Endodermal cell (in vitro differentiated cells): ENCODE measurements around the gene MRO. TPM values are rescaled to one million over a fixed set of nuclear protein-coding genes. Genes with fewer than 3 reads are reported as not detected.

ENCODE experiments used
- DNase-seq: peaks from one replicate; pipeline ENCODE4 v3.0.0-alpha.2; 2017
- H3K27ac ChIP-seq: 2 replicates; pipeline ENCODE4 v1.5.1; 2013; ENCODE audit warnings: mild to moderate bottlenecking, low read depth, low read length, moderate library complexity
- H3K27me3 ChIP-seq: 2 replicates; pipeline ENCODE4 v1.6.1; 2013; ENCODE audit warnings: mild to moderate bottlenecking, low read length, moderate library complexity; ENCODE audit not compliant: insufficient read depth, control insufficient read depth, poor library complexity, severe bottlenecking
- H3K36me3 ChIP-seq: 2 replicates; pipeline ENCODE4 v1.7.0; 2013; ENCODE audit warnings: mild to moderate bottlenecking, low read length, moderate library complexity; ENCODE audit not compliant: control insufficient read depth, insufficient read depth
- H3K4me1 ChIP-seq: one replicate; pipeline ENCODE4 v1.7.0; 2013; ENCODE audit warnings: low read length; ENCODE audit not compliant: control insufficient read depth, insufficient read depth
- H3K4me3 ChIP-seq: 2 replicates; pipeline ENCODE4 v1.5.1; 2013; ENCODE audit warnings: mild to moderate bottlenecking, low read length, moderate library complexity
- H3K9ac ChIP-seq: 2 replicates; pipeline ENCODE4 v1.6.1; 2013; ENCODE audit warnings: mild to moderate bottlenecking, low read length, moderate library complexity; ENCODE audit not compliant: poor library complexity, severe bottlenecking; ENCODE audit errors: extremely low read depth
- H3K9me3 ChIP-seq: 2 replicates; pipeline ENCODE4 v1.6.1; 2013; ENCODE audit warnings: mild to moderate bottlenecking, low read length, moderate library complexity; ENCODE audit not compliant: control insufficient read depth
- H3K27ac Mint-ChIP-seq: 2 replicates; pipeline ENCODE4 v1.8.0; 2020; ENCODE audit warnings: mixed read lengths
- H3K27me3 Mint-ChIP-seq: 2 replicates; pipeline ENCODE4 v1.8.0; 2021; ENCODE audit warnings: mild to moderate bottlenecking, mixed read lengths; ENCODE audit not compliant: insufficient read depth
- H3K36me3 Mint-ChIP-seq: 2 replicates; pipeline ENCODE4 v1.8.0; 2020; ENCODE audit warnings: low read depth, mixed read lengths
- H3K4me1 Mint-ChIP-seq: 2 replicates; pipeline ENCODE4 v1.8.0; 2020; ENCODE audit warnings: mixed read lengths
- H3K4me3 Mint-ChIP-seq: 2 replicates; pipeline ENCODE4 v1.8.0; 2020; ENCODE audit warnings: mild to moderate bottlenecking, moderate library complexity, mixed read lengths
- H3K9me3 Mint-ChIP-seq: 2 replicates; pipeline ENCODE4 v1.8.0; 2020; ENCODE audit warnings: mild to moderate bottlenecking, mixed read lengths
- WGBS, 2 experiments: methylation state at CpG; one replicate each; pipeline versions ENCODE4 v1.1.5 to v1.1.7; 2013; ENCODE audit warnings: missing lambda C conversion rate in 2 of 2, mixed read lengths in 1 of 2; ENCODE audit not compliant: insufficient coverage in 1 of 2, insufficient read length in 1 of 2; 5-methylcytosine and 5-hydroxymethylcytosine counted together
- total RNA-seq, 2 donors: library from RNA; stranded (reverse); fragmentation: NEBNext Ultra II Directional in 1 of 2; extraction: Animal tissue kit (Norgen Biotek cat#: 25700) in 1 of 2; gene quantifications; 2 replicates in 1 of 2; 3 replicates in 1 of 2; pipeline ENCODE4 v1.2.1, GENCODE V29; 2021
- TF ChIP-seq, protein P1 (sequence below): fragments of 200-600 bp; sonication (generic); conservative IDR thresholded peaks from 2 replicates; pipeline ENCODE4 v1.5.0; 2021; ENCODE audit warnings: antibody characterized with exemption, mild to moderate bottlenecking

Gene MRO
- total RNA-seq, 2 donors from 2014 or later: 0.35 to 0.55 TPM

DNA sequence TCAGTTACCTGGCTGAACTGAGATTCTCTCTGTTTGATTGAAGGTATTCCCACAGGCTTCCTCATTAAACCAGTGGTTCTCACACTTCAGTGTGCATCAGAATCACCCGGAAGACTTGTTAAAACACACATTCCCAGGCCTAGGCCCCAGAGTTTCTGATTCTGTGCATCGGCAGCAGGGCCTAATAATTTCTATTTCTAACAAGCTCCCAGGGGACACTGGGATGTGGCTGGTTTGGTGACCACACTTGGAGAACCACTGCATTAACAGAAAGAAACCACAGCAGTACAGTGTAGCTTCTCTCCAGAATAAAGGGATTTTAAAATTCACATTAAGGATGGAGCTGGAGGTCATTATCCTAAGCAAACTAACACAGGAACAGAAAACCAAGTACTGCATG is 6.5 kb downstream of the MRO start:
- Mint-ChIP-seq H3K4me3 (no peak overlapping the region), H3K9me3 (peaks cover 9% of the 10 kb centered on the region), H3K36me3 (no peaks in the 10 kb centered on the region), H3K27me3 (no peaks in the 10 kb centered on the region), H3K27ac (no peak overlapping the region), H3K4me1 (peaks cover 9% of the 10 kb centered on the region)
- WGBS, 2 experiments: 99 to 100% methylated on average over 1 to 2 of the region's 2 CpGs
- TF ChIP-seq, protein P1, sequence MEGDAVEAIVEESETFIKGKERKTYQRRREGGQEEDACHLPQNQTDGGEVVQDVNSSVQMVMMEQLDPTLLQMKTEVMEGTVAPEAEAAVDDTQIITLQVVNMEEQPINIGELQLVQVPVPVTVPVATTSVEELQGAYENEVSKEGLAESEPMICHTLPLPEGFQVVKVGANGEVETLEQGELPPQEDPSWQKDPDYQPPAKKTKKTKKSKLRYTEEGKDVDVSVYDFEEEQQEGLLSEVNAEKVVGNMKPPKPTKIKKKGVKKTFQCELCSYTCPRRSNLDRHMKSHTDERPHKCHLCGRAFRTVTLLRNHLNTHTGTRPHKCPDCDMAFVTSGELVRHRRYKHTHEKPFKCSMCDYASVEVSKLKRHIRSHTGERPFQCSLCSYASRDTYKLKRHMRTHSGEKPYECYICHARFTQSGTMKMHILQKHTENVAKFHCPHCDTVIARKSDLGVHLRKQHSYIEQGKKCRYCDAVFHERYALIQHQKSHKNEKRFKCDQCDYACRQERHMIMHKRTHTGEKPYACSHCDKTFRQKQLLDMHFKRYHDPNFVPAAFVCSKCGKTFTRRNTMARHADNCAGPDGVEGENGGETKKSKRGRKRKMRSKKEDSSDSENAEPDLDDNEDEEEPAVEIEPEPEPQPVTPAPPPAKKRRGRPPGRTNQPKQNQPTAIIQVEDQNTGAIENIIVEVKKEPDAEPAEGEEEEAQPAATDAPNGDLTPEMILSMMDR: no peak
- Histone ChIP-seq H3K27me3 (no peaks in the 10 kb centered on the region), H3K36me3 (no peaks in the 10 kb centered on the region), H3K4me1 (no peaks in the 10 kb centered on the region), H3K4me3 (no peak overlapping the region), H3K9me3 (no peaks in the 10 kb centered on the region), H3K27ac (no peak overlapping the region), H3K9ac (no peak overlapping the region)
- no peak for DNase-seq

DNA sequence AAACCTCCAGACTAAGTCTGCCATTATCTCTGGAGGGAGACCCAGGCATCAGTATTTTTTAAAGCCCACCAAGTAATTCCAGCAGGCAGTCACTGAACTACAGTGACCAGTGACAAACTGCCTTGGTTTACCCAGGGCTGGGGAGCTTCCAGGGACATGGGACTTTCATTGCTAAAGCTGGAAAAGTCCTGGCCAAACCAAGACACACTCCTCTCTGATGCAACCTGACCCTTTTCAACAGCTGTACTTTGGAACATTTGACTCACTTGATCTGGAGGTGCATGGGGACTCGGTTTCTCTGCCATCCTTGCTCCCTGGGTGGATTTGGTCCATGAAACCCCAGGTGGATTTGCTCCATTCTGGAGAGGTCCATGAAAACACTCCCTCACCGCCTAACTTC is 7.0 kb downstream of the MRO start:
- Mint-ChIP-seq H3K4me1 (peaks cover 6% of the 10 kb centered on the region), H3K27me3 (no peaks in the 10 kb centered on the region), H3K4me3 (no peak overlapping the region), H3K9me3 (peaks cover 9% of the 10 kb centered on the region), H3K27ac (no peak overlapping the region), H3K36me3 (no peaks in the 10 kb centered on the region)
- TF ChIP-seq, protein P1: no peak
- Histone ChIP-seq H3K4me3 (no peak overlapping the region), H3K27me3 (no peaks in the 10 kb centered on the region), H3K4me1 (no peaks in the 10 kb centered on the region), H3K9ac (no peak overlapping the region), H3K36me3 (no peaks in the 10 kb centered on the region), H3K27ac (no peak overlapping the region), H3K9me3 (no peaks in the 10 kb centered on the region)
- WGBS, 2 experiments: 90% methylated on average over 2 of the region's 2 CpGs; no CpG with 5 or more reads in 1 of the 2 experiments
- no peak for DNase-seq

DNA sequence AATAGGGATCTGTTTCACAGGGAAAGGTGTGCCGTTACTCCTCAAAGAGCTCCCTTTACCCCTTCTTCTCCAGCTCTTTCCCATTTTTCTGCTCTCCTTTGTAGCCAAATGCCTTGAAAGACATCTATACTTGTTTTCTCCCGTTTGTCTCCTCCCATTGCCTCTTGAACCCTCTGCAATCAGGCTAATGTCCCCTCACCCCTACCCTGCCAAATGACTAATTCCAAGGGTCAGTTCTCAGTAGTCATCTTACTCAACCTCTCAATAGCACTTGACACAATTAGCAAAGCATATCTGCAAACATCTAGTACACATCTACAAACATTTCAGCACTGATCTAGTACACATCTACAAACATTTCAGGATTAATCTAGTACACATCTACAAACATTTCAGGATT is 12.6 kb downstream of the MRO start:
- no peaks in the 10 kb centered on the region for H3K36me3 Mint-ChIP-seq
- TF ChIP-seq, protein P1: no peak
- WGBS, 2 experiments: 85 to 89% methylated on average over 2 of the region's 2 CpGs
- Histone ChIP-seq H3K27ac (no peak overlapping the region), H3K4me1 (no peaks in the 10 kb centered on the region), H3K9me3 (no peaks in the 10 kb centered on the region), H3K4me3 (no peak overlapping the region), H3K9ac (no peak overlapping the region), H3K36me3 (no peaks in the 10 kb centered on the region), H3K27me3 (no peaks in the 10 kb centered on the region)
- no peak for DNase-seq
- H3K27me3 Mint-ChIP-seq: no peaks in the 10 kb centered on the region
- H3K9me3 Mint-ChIP-seq: peaks cover 9% of the 10 kb centered on the region
- no peak overlapping the region for H3K4me3 Mint-ChIP-seq
- H3K27ac Mint-ChIP-seq: no peak overlapping the region
- H3K4me1 Mint-ChIP-seq: peaks cover 13% of the 10 kb centered on the region
